Central memory CD8-positive, alpha-beta T cell (primary cell): ENCODE results near the gene ANP32A.

Experiments used
- ATAC-seq: fragments of 150-1000 bp; cut with Tn5 transposase; replicated peaks from 2 replicates; pipeline ENCODE4 v1.10.0; 2022; ENCODE audit warnings: mild to moderate bottlenecking, moderate FRiP score, moderate number of reproducible peaks; ENCODE audit not compliant: poor library complexity, severe bottlenecking; ENCODE audit errors: extremely low read depth
- DNase-seq, 2 donors: peaks; one replicate each; pipeline ENCODE4 v3.0.0; 2021; ENCODE audit warnings: low spot score in 2 of 2
- H3K27ac Mint-ChIP-seq: one replicate; pipeline ENCODE4 v1.8.0; 2022; ENCODE audit warnings: low read depth, mild to moderate bottlenecking, moderate library complexity, mixed read lengths
- H3K27me3 Mint-ChIP-seq: one replicate; pipeline ENCODE4 v1.8.0; 2022; ENCODE audit warnings: mixed read lengths
- H3K36me3 Mint-ChIP-seq: one replicate; pipeline ENCODE4 v1.8.0; 2022; ENCODE audit warnings: mild to moderate bottlenecking, moderate library complexity, mixed read lengths; ENCODE audit not compliant: insufficient read depth
- H3K4me1 Mint-ChIP-seq: one replicate; pipeline ENCODE4 v1.8.0; 2022; ENCODE audit warnings: mixed read lengths
- H3K4me3 Mint-ChIP-seq: one replicate; pipeline ENCODE4 v1.8.0; 2022; ENCODE audit warnings: mild to moderate bottlenecking, moderate library complexity, mixed read lengths
- H3K9me3 Mint-ChIP-seq: one replicate; pipeline ENCODE4 v1.8.0; 2022; ENCODE audit warnings: mixed read lengths

ANP32A gene

DNA sequence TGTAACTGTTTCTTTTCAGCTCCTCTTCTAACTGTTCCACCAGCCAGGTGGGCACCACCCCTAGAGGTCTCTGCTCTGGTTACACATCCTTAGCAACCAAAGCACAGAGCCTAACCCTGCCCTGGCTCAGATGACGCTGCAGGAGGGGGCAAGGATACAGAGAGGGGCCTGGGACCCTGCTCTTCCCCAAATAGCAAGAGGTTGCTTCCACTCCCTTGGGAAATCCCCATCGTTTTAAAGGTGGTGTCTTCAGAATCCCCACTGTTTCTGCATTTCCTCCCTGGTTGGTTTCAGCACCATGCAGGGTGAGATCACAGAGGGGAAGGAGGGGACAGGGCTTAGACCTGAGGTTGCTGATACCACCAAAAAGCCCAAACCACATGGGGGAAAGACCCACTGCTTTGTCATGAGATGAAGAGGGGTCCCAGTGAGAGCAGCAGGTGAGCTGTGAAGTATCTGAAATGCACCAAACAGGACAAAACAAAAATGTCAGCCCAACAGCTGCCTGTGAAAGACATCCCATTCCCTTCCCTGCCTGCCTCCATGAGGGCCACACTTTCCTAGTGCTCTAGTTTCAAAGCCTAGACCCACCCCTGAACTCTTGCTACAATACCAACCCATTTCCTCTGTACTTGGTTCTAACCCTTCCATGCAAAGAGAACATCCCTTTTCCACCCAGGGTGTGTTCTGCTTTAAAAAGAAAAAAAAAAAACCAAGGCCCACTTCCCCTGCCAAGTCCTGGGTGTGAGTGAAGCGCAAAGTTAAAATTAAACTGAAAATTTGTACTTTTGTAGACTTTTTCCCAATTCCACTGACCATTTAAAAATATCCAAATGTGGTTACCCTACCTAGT, 29.0 kb downstream of the ANP32A start:
- H3K27me3 Mint-ChIP-seq = no peaks in the 10 kb centered on the region
- H3K36me3 Mint-ChIP-seq = peaks cover 10% of the 10 kb centered on the region
- H3K27ac Mint-ChIP-seq = peak overlapping the region; percentile 95
- H3K9me3 Mint-ChIP-seq = no peaks in the 10 kb centered on the region
- peak overlapping the region; percentile 63 for H3K4me3 Mint-ChIP-seq
- ATAC-seq (peak; percentile 76), DNase-seq (peak; percentile 20 to 50)
- H3K4me1 Mint-ChIP-seq = peaks cover 69% of the 10 kb centered on the region

DNA sequence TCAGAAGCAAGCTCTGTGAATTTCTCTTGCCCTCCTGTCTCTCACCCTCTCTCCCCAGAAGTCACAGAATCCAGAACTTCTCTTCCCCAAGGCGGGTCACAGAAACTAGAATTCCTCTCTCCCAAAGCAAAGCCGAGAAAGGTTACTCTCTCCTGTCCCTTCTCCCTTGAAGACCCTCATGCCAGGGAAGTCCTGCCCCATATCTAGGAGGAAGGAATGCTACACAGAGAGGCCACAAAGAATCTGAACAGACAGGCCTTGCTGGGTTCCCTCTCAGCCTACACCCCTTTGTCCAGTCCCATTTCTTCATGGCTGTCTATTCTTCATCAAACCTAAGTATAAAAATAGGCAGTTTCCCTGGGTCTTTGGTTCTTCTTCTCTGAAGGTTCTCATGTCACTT, 29.8 kb downstream of the ANP32A start:
- H3K27me3 Mint-ChIP-seq = no peaks in the 10 kb centered on the region
- peaks cover 13% of the 10 kb centered on the region for H3K36me3 Mint-ChIP-seq
- peak overlapping the region; percentile 63 for H3K4me3 Mint-ChIP-seq
- H3K9me3 Mint-ChIP-seq = no peaks in the 10 kb centered on the region
- peaks cover 62% of the 10 kb centered on the region for H3K4me1 Mint-ChIP-seq
- DNase-seq = no peak
- H3K27ac Mint-ChIP-seq = peak overlapping the region; percentile 95
- ATAC-seq = no peak

DNA sequence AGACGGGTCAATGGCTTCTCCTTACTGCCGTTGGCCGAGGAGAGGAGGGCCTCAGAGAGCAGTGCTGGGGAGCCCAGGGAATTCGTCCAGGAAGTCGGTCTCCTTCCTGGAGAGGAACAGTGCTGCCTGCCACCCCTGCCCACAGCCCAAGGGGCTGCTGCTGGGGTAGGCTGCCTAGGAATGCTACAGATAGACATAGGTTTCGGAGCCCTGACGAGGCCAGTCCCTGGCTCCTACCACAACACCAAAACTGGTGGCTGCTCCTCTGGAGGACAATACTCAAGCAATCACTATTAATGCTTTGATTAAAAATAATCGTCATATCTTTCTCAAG, 30.5 kb downstream of the ANP32A start:
- Mint-ChIP-seq H3K27me3 (no peaks in the 10 kb centered on the region), H3K9me3 (no peaks in the 10 kb centered on the region), H3K4me3 (no peak overlapping the region), H3K36me3 (peaks cover 16% of the 10 kb centered on the region), H3K4me1 (peaks cover 55% of the 10 kb centered on the region), H3K27ac (peak overlapping the region; percentile 95)
- ATAC-seq = no peak
- DNase-seq = no peak

DNA sequence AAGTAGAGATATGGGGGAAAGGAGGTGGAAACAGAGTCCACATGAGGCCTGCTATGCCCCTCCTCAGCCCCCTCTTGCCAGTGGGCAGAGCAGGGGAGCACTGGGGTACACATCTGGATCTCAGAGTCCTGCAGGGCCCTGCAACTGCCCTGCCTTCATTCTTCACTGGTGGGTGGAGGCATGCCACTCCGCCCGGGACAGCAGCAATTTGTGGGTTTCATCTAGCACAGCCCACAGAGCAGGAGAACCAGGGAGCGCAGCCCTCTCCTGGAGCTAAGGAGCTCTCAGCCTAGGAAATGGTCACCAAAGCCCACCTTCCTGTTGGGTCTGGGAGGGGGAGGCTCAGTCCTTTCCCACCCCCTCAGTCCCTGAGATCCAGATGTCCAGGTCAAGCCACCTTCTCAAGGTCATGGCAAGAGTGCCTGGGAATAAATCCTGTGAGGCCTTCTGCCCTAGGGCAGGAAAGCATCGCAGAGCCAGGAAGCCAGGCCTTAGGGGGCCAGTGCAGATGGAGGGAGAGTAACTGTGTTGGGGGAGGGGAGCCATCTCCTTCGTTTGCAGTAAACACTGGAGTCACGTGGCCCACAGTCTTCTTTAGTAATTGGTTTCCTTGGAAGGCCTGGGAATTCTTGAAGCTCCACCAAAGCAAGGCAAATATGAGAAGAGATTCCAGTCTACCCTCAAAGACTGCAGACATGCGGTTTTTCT, 31.0 kb downstream of the ANP32A start:
- no peak for ATAC-seq
- Mint-ChIP-seq H3K27ac (peak overlapping the region; percentile 95), H3K4me3 (no peak overlapping the region)

DNA sequence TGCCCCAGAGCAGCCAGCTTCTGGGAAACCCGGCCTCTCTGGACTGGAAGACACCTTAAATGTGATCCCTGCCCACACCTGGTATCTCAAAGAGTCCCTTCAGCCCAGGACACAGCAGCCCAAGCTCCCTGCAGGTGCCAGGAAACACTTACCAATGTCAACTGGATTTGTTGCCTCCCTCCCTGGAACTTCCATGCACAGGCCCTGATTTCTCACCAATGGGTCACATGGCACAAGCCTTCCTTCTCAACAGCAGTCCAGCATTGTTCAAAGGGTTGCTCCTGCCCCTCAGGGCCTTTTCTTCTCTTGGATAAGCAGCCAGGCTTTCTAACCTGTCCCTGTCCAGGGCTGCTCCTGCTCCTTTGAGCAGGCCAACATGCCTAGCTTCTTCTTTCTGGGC, 31.6 kb downstream of the ANP32A start:
- Mint-ChIP-seq H3K4me3 (no peak overlapping the region), H3K4me1 (peaks cover 44% of the 10 kb centered on the region), H3K27ac (peak overlapping the region; percentile 95), H3K36me3 (peaks cover 19% of the 10 kb centered on the region), H3K27me3 (no peaks in the 10 kb centered on the region), H3K9me3 (no peaks in the 10 kb centered on the region)
- ATAC-seq (no peak), DNase-seq (no peak)

More for the DNA sequence above, 31.0 kb downstream of the ANP32A start:
- Mint-ChIP-seq H3K36me3 (peaks cover 19% of the 10 kb centered on the region), H3K27me3 (no peaks in the 10 kb centered on the region), H3K4me1 (peaks cover 50% of the 10 kb centered on the region), H3K9me3 (no peaks in the 10 kb centered on the region)
- DNase-seq = no peak

GRCh38 chr15:68788264-68788624, 32.5 kb downstream of the ANP32A start:
- no peak for ATAC-seq
- Mint-ChIP-seq H3K27ac (peak overlapping the region; percentile 32), H3K4me3 (no peak overlapping the region), H3K36me3 (peaks cover 22% of the 10 kb centered on the region), H3K9me3 (no peaks in the 10 kb centered on the region), H3K4me1 (peaks cover 39% of the 10 kb centered on the region), H3K27me3 (no peaks in the 10 kb centered on the region)
- DNase-seq = no peak

DNA sequence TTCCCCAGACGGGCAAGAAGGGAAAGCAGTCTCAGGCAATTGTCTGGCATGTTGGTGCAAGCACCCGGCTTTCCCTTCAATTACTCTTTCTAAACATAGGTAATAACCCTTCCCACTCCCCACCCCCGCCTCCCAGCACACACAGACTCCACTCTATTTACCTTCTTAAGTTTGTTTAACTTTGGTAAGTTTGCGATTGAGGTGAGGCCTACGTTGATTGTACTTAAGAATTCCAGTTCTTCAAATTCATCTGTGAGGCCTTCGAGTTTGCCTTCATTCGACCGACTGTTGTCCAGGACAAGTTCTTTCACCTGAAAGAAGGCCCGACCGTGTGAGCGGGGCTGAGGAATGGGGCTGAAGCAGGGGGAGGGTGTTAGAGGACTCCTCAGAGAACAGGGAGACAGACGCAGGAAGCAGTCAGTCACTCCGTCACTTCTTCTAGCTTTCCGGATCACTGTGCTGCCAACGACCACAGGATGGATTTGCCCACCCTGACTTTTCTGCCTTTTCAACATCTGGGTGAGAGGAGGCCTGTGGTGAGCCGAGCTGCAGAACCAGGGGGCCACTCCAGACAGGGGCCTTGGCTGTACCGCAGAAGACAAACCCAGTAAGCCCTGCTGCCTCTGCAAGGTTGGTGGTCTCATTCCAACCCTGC, 33.0 kb downstream of the ANP32A start:
- H3K36me3 Mint-ChIP-seq = peaks cover 26% of the 10 kb centered on the region
- no peaks in the 10 kb centered on the region for H3K27me3 Mint-ChIP-seq
- peaks cover 39% of the 10 kb centered on the region for H3K4me1 Mint-ChIP-seq
- no peaks in the 10 kb centered on the region for H3K9me3 Mint-ChIP-seq
- no peak for DNase-seq
- no peak overlapping the region for H3K4me3 Mint-ChIP-seq
- no peak for ATAC-seq
- peak overlapping the region; percentile 32 for H3K27ac Mint-ChIP-seq

DNA sequence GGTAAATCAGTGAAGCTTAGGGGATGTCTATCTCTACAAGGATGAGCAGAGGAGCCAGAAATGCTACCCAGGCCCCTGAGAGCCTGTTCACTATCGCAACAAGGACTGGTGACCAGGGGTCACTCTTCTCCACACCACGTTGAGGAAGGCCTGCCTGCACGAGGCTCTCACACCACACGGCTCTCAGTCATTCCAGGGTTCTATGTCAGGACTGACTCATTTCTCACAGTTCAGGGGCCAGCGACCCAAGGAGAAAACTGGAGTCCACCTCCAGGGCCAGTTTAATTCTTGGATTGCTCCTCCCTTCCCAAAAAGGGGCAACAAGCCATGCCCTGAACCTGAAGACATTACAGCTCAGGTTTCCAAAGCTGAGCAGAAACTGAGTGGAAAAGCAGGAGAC, 33.9 kb downstream of the ANP32A start:
- H3K27ac Mint-ChIP-seq = no peak overlapping the region
- no peak for DNase-seq
- H3K36me3 Mint-ChIP-seq = peaks cover 26% of the 10 kb centered on the region
- no peak for ATAC-seq
- no peaks in the 10 kb centered on the region for H3K27me3 Mint-ChIP-seq
- peaks cover 39% of the 10 kb centered on the region for H3K4me1 Mint-ChIP-seq
- no peak overlapping the region for H3K4me3 Mint-ChIP-seq
- H3K9me3 Mint-ChIP-seq = no peaks in the 10 kb centered on the region

DNA sequence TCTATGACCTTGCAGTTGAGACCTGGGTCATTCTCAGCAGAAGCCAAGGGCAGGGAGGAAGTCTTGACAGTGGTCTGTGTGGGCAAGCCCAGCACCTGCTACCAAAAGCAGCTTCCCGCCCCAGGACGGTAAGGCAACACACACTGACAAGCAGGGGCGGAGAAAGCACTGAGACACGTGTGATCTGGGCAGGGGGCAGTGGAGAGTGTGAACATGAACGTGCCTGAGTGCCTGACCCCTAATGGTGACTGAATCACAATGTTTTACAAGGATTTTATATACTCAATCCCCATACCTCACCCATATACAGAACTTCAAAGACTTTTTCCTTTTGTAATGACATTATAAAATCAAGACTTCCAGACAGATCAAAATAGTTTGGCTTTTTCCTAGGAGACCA, 35.2 kb downstream of the ANP32A start:
- H3K36me3 Mint-ChIP-seq = peaks cover 31% of the 10 kb centered on the region
- H3K9me3 Mint-ChIP-seq = no peaks in the 10 kb centered on the region
- DNase-seq = no peak
- no peak overlapping the region for H3K4me3 Mint-ChIP-seq
- no peak overlapping the region for H3K27ac Mint-ChIP-seq
- no peaks in the 10 kb centered on the region for H3K27me3 Mint-ChIP-seq
- peaks cover 29% of the 10 kb centered on the region for H3K4me1 Mint-ChIP-seq
- ATAC-seq = no peak

- no peak overlapping the region for H3K27ac Mint-ChIP-seq
- peaks cover 20% of the 10 kb centered on the region for H3K4me1 Mint-ChIP-seq
- no peaks in the 10 kb centered on the region for H3K9me3 Mint-ChIP-seq
- ATAC-seq = no peak
- H3K36me3 Mint-ChIP-seq = peaks cover 41% of the 10 kb centered on the region
- no peak overlapping the region for H3K4me3 Mint-ChIP-seq
- DNase-seq = no peak
- no peaks in the 10 kb centered on the region for H3K27me3 Mint-ChIP-seq
These were observed 36.5 kb downstream of the ANP32A start for GRCh38 chr15:68784206-68784605.

DNA sequence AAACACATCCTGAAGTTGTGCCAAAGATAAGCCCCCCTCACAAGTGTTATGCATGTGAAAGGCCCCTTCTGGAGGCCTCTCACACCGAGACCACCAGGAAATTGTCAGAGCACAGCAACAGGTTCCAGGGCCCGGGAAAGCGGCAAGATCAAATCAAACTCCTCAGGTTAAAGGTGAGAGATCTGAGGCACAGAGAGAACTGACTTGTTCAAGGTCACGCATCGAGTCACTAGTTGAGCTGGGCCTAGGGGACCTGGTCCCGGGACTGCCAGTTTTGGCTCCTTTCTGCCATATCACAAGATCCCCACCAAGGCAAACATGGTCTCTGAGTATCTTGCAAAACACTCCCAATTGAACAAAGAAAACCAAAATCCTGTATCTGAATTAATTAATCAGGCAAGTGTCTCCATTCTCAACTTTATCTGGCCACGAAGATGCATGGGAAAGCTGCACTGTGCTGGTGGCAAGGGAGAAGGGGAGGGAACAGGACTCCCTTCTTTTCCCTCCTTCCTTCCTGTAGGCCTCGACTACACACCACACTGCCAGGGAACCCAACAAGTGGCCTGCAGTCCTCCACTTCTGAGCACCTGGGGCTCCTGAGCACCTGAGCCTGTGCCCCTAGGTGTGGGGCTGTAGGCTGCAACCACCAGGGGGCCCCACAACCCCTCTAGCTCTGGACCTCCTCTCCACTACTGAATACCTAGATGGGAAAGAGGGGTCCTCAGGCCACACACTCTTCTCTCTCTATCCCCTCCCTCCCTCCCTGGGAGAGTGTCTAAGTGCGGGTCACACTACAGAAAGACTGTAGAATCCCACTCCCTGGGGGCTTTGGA, 37.3 kb downstream of the ANP32A start:
- H3K4me1 Mint-ChIP-seq = peaks cover 17% of the 10 kb centered on the region
- H3K27ac Mint-ChIP-seq = peak overlapping the region; percentile 85
- no peaks in the 10 kb centered on the region for H3K9me3 Mint-ChIP-seq
- H3K4me3 Mint-ChIP-seq = no peak overlapping the region
- no peaks in the 10 kb centered on the region for H3K27me3 Mint-ChIP-seq
- ATAC-seq (peak; percentile 89), DNase-seq (peak; percentile 47)
- peaks cover 45% of the 10 kb centered on the region for H3K36me3 Mint-ChIP-seq

- no peaks in the 10 kb centered on the region for H3K27me3 Mint-ChIP-seq
- H3K36me3 Mint-ChIP-seq = peaks cover 42% of the 10 kb centered on the region
- peaks cover 17% of the 10 kb centered on the region for H3K4me1 Mint-ChIP-seq
- ATAC-seq (no peak), DNase-seq (no peak)
- H3K27ac Mint-ChIP-seq = peak overlapping the region; percentile 85
- H3K4me3 Mint-ChIP-seq = no peak overlapping the region
- no peaks in the 10 kb centered on the region for H3K9me3 Mint-ChIP-seq
These were observed 38.0 kb downstream of the ANP32A start for GRCh38 chr15:68782589-68783161.
